ENCODE data around the gene ALG9. TPM values are rescaled to one million over a fixed set of nuclear protein-coding genes. Genes with fewer than 3 reads are reported as not detected.

The ALG9 gene
- total and polyA plus RNA-seq, 5 experiments from 2014 or later, result 6.4 to 28.6 (median 13.1) TPM

GRCh38 chr11:111843661-111844060 lies 27.7 kb downstream of the ALG9 start:
- peaks cover 0 to 3% (median 1%) of the 10 kb centered on the region in 4 donors for H3K4me1 Mint-ChIP-seq
- H3K27me3 Mint-ChIP-seq, result no peaks in the 10 kb centered on the region
- no peak for ATAC-seq
- H3K9me3 Mint-ChIP-seq, result no peaks in the 10 kb centered on the region
- H3K27ac Mint-ChIP-seq, result no peak overlapping the region
- POLR2A ChIA-PET, result no interaction called here
- H3K36me3 Mint-ChIP-seq, result peaks cover 0 to 70% (median 9%) of the 10 kb centered on the region in 3 donors
- DNase-seq, result no peak
- H3K4me3 Mint-ChIP-seq, result no peak overlapping the region

- H3K36me3 Mint-ChIP-seq, result peaks cover 0 to 66% (median 18%) of the 10 kb centered on the region in 3 donors
- H3K4me1 Mint-ChIP-seq, result peaks cover 0 to 3% (median 1%) of the 10 kb centered on the region in 4 donors
- H3K27me3 Mint-ChIP-seq, result no peaks in the 10 kb centered on the region
- no peaks in the 10 kb centered on the region for H3K9me3 Mint-ChIP-seq
- H3K27ac Mint-ChIP-seq, result peak overlapping the region in 3 of 10 donors; percentile 17 to 73 (median 22)
- DNase-seq (peak; percentile 60 to 89 (median 79)), ATAC-seq (peak; percentile 83 to 95)
- no peak overlapping the region for H3K4me3 Mint-ChIP-seq
- POLR2A ChIA-PET, result interaction anchor here (0.6 kb wide), 1 partner anchor 1991 kb away, joined by 3 read pairs; no protein-coding TSS in a partner anchor
These were observed 29.9 kb downstream of the ALG9 start for GRCh38 chr11:111841370-111842053.

- DNase-seq, result no peak
- H3K36me3 Mint-ChIP-seq, result peaks cover 6 to 70% (median 24%) of the 10 kb centered on the region in 3 donors
- POLR2A ChIA-PET, result no interaction called here
- no peaks in the 10 kb centered on the region for H3K27me3 Mint-ChIP-seq
- no peak for ATAC-seq
- no peak overlapping the region for H3K4me3 Mint-ChIP-seq
- no peak overlapping the region for H3K27ac Mint-ChIP-seq
- no peaks in the 10 kb centered on the region for H3K9me3 Mint-ChIP-seq
- H3K4me1 Mint-ChIP-seq, result peaks cover 0 to 3% (median 1%) of the 10 kb centered on the region in 4 donors
These were observed 31.2 kb downstream of the ALG9 start for GRCh38 chr11:111840143-111840542.

- Mint-ChIP-seq H3K9me3 (no peaks in the 10 kb centered on the region), H3K27ac (no peak overlapping the region), H3K36me3 (peaks cover 15 to 70% (median 28%) of the 10 kb centered on the region in 3 donors), H3K4me3 (no peak overlapping the region), H3K4me1 (peaks cover 0 to 3% (median 2%) of the 10 kb centered on the region in 4 donors), H3K27me3 (no peaks in the 10 kb centered on the region)
- POLR2A ChIA-PET, result no interaction called here
- no peak for ATAC-seq
- no peak for DNase-seq
These were observed 33.3 kb downstream of the ALG9 start for GRCh38 chr11:111838054-111838453.

- H3K4me1 Mint-ChIP-seq, result peaks cover 0 to 3% (median 2%) of the 10 kb centered on the region in 4 donors
- POLR2A ChIA-PET, result no interaction called here
- no peaks in the 10 kb centered on the region for H3K9me3 Mint-ChIP-seq
- no peak overlapping the region for H3K4me3 Mint-ChIP-seq
- no peak for ATAC-seq
- no peak for DNase-seq
- no peak overlapping the region for H3K27ac Mint-ChIP-seq
- H3K27me3 Mint-ChIP-seq, result no peaks in the 10 kb centered on the region
- H3K36me3 Mint-ChIP-seq, result peaks cover 15 to 73% (median 28%) of the 10 kb centered on the region in 3 donors
These were observed 34.0 kb downstream of the ALG9 start for GRCh38 chr11:111837366-111837891.

- no peak overlapping the region for H3K27ac Mint-ChIP-seq
- H3K4me3 Mint-ChIP-seq, result no peak overlapping the region
- H3K36me3 Mint-ChIP-seq, result peaks cover 15 to 73% (median 28%) of the 10 kb centered on the region in 3 donors
- no peaks in the 10 kb centered on the region for H3K27me3 Mint-ChIP-seq
- peaks cover 0 to 3% (median 2%) of the 10 kb centered on the region in 4 donors for H3K4me1 Mint-ChIP-seq
- ATAC-seq (no peak), DNase-seq (no peak)
- H3K9me3 Mint-ChIP-seq, result no peaks in the 10 kb centered on the region
- POLR2A ChIA-PET, result no interaction called here
These were observed 34.7 kb downstream of the ALG9 start for GRCh38 chr11:111836721-111837120.

DNA sequence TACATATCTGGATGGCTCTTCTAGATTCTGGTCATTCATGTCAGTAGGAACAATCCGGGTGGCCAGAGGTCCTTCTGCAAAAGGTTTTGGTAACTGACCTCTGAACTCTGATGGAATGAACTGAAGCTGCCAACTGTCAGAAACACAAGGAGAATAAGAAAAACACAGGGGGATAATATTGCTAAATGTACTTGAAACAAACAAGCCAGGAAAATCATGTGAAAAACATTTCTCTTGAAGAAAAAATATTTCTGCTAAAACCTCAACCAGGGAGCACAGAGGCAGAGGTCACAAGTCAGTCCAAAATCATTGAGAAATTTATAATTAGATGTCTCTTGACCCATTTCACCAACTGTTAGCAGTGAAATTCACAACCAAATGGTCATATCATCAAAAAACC lies 35.2 kb downstream of the ALG9 start:
- H3K9me3 Mint-ChIP-seq, result no peaks in the 10 kb centered on the region
- POLR2A ChIA-PET, result no interaction called here
- ATAC-seq (no peak), DNase-seq (no peak)
- no peaks in the 10 kb centered on the region for H3K27me3 Mint-ChIP-seq
- no peak overlapping the region for H3K27ac Mint-ChIP-seq
- H3K4me3 Mint-ChIP-seq, result no peak overlapping the region
- peaks cover 0 to 2% (median under 1%) of the 10 kb centered on the region in 4 donors for H3K4me1 Mint-ChIP-seq
- H3K36me3 Mint-ChIP-seq, result peaks cover 15 to 78% (median 33%) of the 10 kb centered on the region in 3 donors

DNA sequence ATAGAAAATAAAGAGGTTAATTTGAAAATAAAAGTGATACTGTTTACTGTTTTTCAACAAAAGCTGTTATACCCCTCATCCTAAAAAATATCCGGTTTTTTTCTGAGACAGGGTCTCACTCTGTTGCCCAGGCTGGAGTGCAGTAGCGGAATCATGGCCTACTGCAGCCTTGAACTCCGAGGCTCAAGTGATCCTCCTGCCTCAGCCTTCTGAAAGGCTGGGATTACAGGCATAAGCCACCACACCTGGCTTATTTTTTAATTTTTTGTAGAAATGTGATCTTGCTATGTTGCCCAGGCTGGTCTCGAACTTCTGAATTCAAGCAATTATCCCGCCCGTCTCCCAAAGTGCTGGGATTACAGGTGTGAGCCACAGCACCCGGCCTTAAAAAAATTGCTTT lies 35.7 kb downstream of the ALG9 start:
- Mint-ChIP-seq H3K4me1 (peaks cover 0 to 2% (median 0%) of the 10 kb centered on the region in 4 donors), H3K27ac (no peak overlapping the region), H3K36me3 (peaks cover 15 to 80% (median 35%) of the 10 kb centered on the region in 3 donors), H3K9me3 (no peaks in the 10 kb centered on the region), H3K27me3 (no peaks in the 10 kb centered on the region), H3K4me3 (no peak overlapping the region)
- POLR2A ChIA-PET, result no interaction called here
- ATAC-seq, result no peak
- DNase-seq, result no peak

DNA sequence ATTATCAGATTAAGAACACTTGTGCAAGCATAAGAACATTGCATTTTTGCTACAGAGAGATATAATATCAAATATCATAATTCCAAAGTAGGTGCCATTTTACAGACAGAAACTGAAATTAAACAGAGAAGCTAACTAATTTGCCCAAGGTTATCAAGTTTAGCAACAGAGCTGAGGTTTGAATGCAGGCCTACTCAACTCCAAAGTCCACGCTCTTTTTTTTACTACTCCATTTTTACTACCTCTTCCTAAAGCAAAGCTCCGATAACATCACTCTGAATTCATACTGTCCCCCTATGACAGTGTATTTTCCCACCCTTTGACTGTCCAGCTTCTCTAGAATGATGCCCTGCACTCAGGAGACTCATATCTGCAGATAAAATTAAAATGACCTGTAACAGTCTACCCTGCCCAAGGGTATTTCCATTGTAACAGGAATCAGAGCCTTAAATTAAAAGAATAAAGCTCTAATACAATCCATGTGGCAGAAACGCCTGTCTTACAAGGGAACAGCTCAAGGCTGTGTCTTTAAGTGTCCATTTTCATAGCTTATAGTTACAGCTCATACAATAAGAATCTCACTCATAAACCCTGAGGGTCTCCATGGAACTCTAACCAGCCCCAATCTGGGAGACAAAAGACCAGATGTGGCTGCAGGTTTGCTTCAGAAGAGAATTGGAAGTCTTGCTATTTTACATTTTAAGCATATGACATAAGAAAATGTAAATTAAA lies 36.8 kb downstream of the ALG9 start:
- Mint-ChIP-seq H3K4me1 (peaks cover 0 to 2% (median 0%) of the 10 kb centered on the region in 4 donors), H3K4me3 (no peak overlapping the region), H3K9me3 (no peaks in the 10 kb centered on the region), H3K27ac (peak overlapping the region in 1 of 10 donors; percentile 1), H3K36me3 (peaks cover 15 to 83% (median 41%) of the 10 kb centered on the region in 3 donors), H3K27me3 (no peaks in the 10 kb centered on the region)
- ATAC-seq, result no peak
- POLR2A ChIA-PET, result no interaction called here
- DNase-seq, result no peak

DNA sequence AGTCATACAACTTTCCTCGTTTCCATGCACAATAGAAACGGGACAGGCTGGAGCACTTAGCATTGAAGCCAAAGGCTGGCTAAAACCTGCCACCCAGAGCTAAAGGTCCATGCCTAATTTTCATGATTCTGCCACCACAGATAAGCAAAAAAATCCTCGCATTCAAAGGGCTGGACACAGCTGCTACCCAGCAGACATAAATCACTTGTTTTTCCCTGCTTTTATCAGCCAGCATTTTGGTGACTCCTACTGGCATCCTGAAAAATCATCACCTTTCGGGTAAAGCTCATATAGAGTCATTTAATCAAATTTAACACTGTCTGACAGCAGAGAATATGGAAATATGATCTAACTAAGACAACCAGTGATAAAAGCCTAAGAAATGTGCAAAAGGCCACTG lies 37.9 kb downstream of the ALG9 start:
- H3K27me3 Mint-ChIP-seq, result no peaks in the 10 kb centered on the region

DNA sequence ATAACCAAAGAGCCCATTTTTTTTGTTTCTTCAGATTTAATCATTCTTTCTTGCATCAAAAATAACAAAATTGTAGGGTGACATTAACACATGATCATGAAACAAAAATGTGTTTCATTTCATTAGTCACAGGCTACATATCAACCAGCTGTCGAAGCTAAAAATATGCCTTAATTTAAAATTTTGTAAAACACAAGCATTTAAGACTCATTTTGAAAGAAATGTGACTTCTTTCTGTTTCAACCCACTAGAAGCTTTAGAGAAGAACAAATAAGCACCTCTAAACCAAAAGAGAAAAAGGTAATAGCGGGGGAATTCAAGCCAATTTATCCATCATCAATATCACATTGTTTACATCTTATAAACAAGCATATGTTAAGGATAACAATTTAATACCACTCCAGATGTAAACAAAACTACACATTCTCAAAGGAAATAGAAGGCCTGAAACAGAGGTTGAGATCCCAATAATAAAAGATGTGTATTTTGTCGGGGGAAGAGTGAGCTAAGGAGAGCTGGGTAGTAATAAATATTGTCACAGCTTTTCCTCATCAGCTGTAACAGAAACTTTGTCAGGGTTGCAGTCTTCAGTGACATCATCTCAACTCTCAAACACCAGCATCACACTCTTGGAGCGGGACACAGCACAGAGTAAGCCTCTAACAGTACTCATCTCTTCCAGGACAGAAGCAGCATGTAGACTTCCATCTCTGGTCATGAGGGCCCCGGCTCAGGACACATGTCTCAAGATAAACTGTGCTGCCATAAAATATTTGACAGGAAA lies 42.0 kb downstream of the ALG9 start:
- Mint-ChIP-seq H3K27ac (no peak overlapping the region), H3K9me3 (no peaks in the 10 kb centered on the region), H3K4me1 (no peaks in the 10 kb centered on the region), H3K27me3 (no peaks in the 10 kb centered on the region), H3K36me3 (peaks cover 11 to 82% (median 27%) of the 10 kb centered on the region in 3 donors), H3K4me3 (no peak overlapping the region)
- no peak for DNase-seq
- ATAC-seq, result no peak
- POLR2A ChIA-PET, result no interaction called here

More for the DNA sequence above, 37.9 kb downstream of the ALG9 start:
- ATAC-seq (no peak), DNase-seq (no peak)
- Mint-ChIP-seq H3K9me3 (no peaks in the 10 kb centered on the region), H3K4me3 (no peak overlapping the region), H3K36me3 (peaks cover 15 to 88% (median 44%) of the 10 kb centered on the region in 3 donors), H3K4me1 (peaks cover 0 to 2% (median 0%) of the 10 kb centered on the region in 4 donors), H3K27ac (no peak overlapping the region)
- POLR2A ChIA-PET, result interaction anchor here (0.7 kb wide), 1 partner anchor 271 kb away, joined by 4 read pairs; no protein-coding TSS in a partner anchor

GRCh38 chr11:111826322-111826950 lies 44.9 kb downstream of the ALG9 start:
- H3K27me3 Mint-ChIP-seq, result no peaks in the 10 kb centered on the region
- POLR2A ChIA-PET, result no interaction called here
- H3K4me3 Mint-ChIP-seq, result no peak overlapping the region
- no peaks in the 10 kb centered on the region for H3K9me3 Mint-ChIP-seq
- H3K36me3 Mint-ChIP-seq, result peaks cover 6 to 73% (median 22%) of the 10 kb centered on the region in 3 donors
- H3K27ac Mint-ChIP-seq, result no peak overlapping the region
- DNase-seq (no peak), ATAC-seq (no peak)
- no peaks in the 10 kb centered on the region for H3K4me1 Mint-ChIP-seq

Data from naive thymus-derived CD8-positive, alpha-beta T cell (primary cell).